A172 (cell line): Measurements from ENCODE around the gene PHF1. TPM values are rescaled to one million over a fixed set of nuclear protein-coding genes. Genes with fewer than 3 reads are reported as not detected.
"Not testable (repeated sequence)": the region's sequence is repeated elsewhere in the genome, so short reads cannot be mapped to it uniquely, and the experiment has no call there.

Source experiments
- DNase-seq: peaks from one replicate; pipeline ENCODE4 v3.0.0-alpha.2; 2015; ENCODE audit warnings: low spot score
- total RNA-seq: library from RNA; depleted of rRNA; stranded (reverse); fragments of >200 nt; shearing (Covaris generic); gene quantifications from 2 replicates; pipeline ENCODE4 v1.2.3, GENCODE V29; 2014; rRNA removed

Gene PHF1
- total RNA-seq, result 36.0 and 40.8 TPM in 2 replicates

- DNase-seq, result peak; percentile 79
Observed at GRCh38 chr6:33410711-33411631, at the start of gene PHF1. PHF1 (plus strand) TSS chr6:33411014; CDS start chr6:33412264, 1,250 bp downstream.

- DNase-seq, result not testable (repeated sequence)
Observed at GRCh38 chr6:33363486-33363885, 47.3 kb upstream of the PHF1 start.

GRCh38 chr6:33364475-33365205 lies 46.2 kb upstream of the PHF1 start:
- DNase-seq, result peak; percentile 19

- not testable (repeated sequence) for DNase-seq
Observed at GRCh38 chr6:33365206-33365971, 45.4 kb upstream of the PHF1 start.

GRCh38 chr6:33367009-33367714 lies 43.7 kb upstream of the PHF1 start:
- DNase-seq, result no peak

GRCh38 chr6:33367715-33368025 lies 43.1 kb upstream of the PHF1 start:
- not testable (repeated sequence) for DNase-seq

- not testable (repeated sequence) for DNase-seq
Observed at GRCh38 chr6:33371901-33372300, 38.9 kb upstream of the PHF1 start.

GRCh38 chr6:33372526-33373123 lies 38.2 kb upstream of the PHF1 start:
- no peak for DNase-seq

- no peak for DNase-seq
Observed at GRCh38 chr6:33373960-33374910, 36.6 kb upstream of the PHF1 start.

GRCh38 chr6:33375143-33375671 lies 35.6 kb upstream of the PHF1 start:
- peak; percentile 61 for DNase-seq

- DNase-seq, result no peak
Observed at GRCh38 chr6:33377171-33377570, 33.6 kb upstream of the PHF1 start.

- not testable (repeated sequence) for DNase-seq
Observed at GRCh38 chr6:33379184-33379583, 31.6 kb upstream of the PHF1 start.

- DNase-seq, result no peak
Observed at GRCh38 chr6:33380272-33380981, 30.4 kb upstream of the PHF1 start.

GRCh38 chr6:33383427-33384185 lies 27.2 kb upstream of the PHF1 start:
- no peak for DNase-seq

GRCh38 chr6:33384581-33385020 lies 26.2 kb upstream of the PHF1 start:
- DNase-seq, result peak; percentile 52

- DNase-seq, result no peak
Observed at GRCh38 chr6:33390173-33390572, 20.6 kb upstream of the PHF1 start.

GRCh38 chr6:33390767-33391277 lies 20.0 kb upstream of the PHF1 start:
- DNase-seq, result no peak
